ENCODE data around the gene MEGF6.

MEGF6 gene

GRCh38 chr1:3502641-3503524 lies 108.4 kb downstream of the MEGF6 start:
- no peak for DNase-seq (ENCODE audit: low read depth)

- no peak for DNase-seq (ENCODE audit: low read depth)
These were observed 109.3 kb downstream of the MEGF6 start for GRCh38 chr1:3501856-3502640.

- no peak for DNase-seq (ENCODE audit: low read depth)
These were observed 109.9 kb downstream of the MEGF6 start for GRCh38 chr1:3501437-3501836.

- DNase-seq (ENCODE audit: low read depth), result no peak
These were observed 111.0 kb downstream of the MEGF6 start for GRCh38 chr1:3500265-3500835.

GRCh38 chr1:3499611-3500010 lies 111.7 kb downstream of the MEGF6 start:
- no peak for DNase-seq (ENCODE audit: low read depth)

GRCh38 chr1:3498986-3499385 lies 112.3 kb downstream of the MEGF6 start:
- DNase-seq (ENCODE audit: low read depth), result no peak

- DNase-seq (ENCODE audit: low read depth), result no peak
These were observed 112.9 kb downstream of the MEGF6 start for GRCh38 chr1:3498246-3498930.

GRCh38 chr1:3497521-3497920 lies 113.8 kb downstream of the MEGF6 start:
- no peak for DNase-seq (ENCODE audit: low read depth)

- DNase-seq (ENCODE audit: low read depth), result no peak
These were observed 114.4 kb downstream of the MEGF6 start for GRCh38 chr1:3496916-3497315.

GRCh38 chr1:3495776-3496745 lies 115.2 kb downstream of the MEGF6 start:
- DNase-seq (ENCODE audit: low read depth), result no peak

- no peak for DNase-seq (ENCODE audit: low read depth)
These were observed 116.7 kb downstream of the MEGF6 start for GRCh38 chr1:3494321-3495308.

GRCh38 chr1:3492545-3493246 lies 118.6 kb downstream of the MEGF6 start:
- DNase-seq (ENCODE audit: low read depth), result no peak

GRCh38 chr1:3491291-3492246 lies 119.7 kb downstream of the MEGF6 start:
- no peak for DNase-seq (ENCODE audit: low read depth)

- DNase-seq (ENCODE audit: low read depth), result no peak
These were observed 121.1 kb downstream of the MEGF6 start for GRCh38 chr1:3490046-3490745.

GRCh38 chr1:3488432-3488831 lies 122.9 kb downstream of the MEGF6 start:
- no peak for DNase-seq (ENCODE audit: low read depth)

- DNase-seq (ENCODE audit: low read depth), result no peak
These were observed 126.3 kb downstream of the MEGF6 start for GRCh38 chr1:3485016-3485415.

- no peak for DNase-seq (ENCODE audit: low read depth)
These were observed 127.4 kb downstream of the MEGF6 start for GRCh38 chr1:3483801-3484444.
